Pulmonary artery endothelial cell (primary cell): Measurements from ENCODE around the gene PRSS16. TPM values are rescaled to one million over a fixed set of nuclear protein-coding genes. Genes with fewer than 3 reads are reported as not detected.
"Not testable (repeated sequence)": the region's sequence is repeated elsewhere in the genome, so short reads cannot be mapped to it uniquely, and the experiment has no call there.

Source experiments
- DNase-seq: peaks from one replicate; pipeline ENCODE4 v3.0.0-alpha.2; 2011; ENCODE audit warnings: low read depth, low spot score
- total RNA-seq: library from RNA; depleted of rRNA; stranded (reverse); fragments of >200 nt; gene quantifications from 2 replicates; pipeline ENCODE4 v1.2.3, GENCODE V29; 2014

The PRSS16 gene, protein sequence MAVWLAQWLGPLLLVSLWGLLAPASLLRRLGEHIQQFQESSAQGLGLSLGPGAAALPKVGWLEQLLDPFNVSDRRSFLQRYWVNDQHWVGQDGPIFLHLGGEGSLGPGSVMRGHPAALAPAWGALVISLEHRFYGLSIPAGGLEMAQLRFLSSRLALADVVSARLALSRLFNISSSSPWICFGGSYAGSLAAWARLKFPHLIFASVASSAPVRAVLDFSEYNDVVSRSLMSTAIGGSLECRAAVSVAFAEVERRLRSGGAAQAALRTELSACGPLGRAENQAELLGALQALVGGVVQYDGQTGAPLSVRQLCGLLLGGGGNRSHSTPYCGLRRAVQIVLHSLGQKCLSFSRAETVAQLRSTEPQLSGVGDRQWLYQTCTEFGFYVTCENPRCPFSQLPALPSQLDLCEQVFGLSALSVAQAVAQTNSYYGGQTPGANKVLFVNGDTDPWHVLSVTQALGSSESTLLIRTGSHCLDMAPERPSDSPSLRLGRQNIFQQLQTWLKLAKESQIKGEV
- not detected in 2 replicates for total RNA-seq

DNA sequence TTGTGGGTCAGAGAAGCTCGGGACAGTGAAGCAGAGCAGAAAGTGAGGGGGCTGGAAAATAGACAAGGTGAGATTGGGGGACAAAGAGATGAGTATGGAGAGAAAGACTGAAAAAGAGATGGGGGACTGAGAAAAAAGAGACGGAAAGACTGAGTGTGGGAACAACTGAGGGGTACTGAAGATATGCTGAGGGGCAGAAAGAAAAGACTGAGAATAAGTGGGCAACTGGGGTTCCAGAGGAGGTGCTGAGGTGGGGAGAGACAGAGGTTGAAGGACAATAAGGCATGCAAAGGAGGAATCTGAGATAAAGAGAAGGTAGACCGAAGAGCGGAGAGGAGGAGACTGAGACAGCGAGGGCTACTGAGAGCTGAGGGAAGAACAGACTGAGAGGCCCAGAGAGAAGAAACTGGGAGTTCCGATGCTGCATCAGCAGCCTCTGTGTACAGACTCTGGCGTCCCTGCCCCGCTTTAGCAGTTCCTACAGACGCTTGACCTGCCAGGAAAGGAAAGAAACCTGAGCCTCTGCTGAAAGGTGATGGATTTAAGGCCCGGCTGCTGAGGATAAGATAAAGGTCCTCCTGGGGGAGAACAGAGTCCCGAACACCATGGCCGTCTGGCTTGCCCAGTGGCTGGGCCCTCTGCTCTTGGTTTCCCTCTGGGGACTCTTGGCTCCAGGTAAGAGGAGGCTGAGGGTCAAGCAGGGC, at the start of gene PRSS16:
TSS of gene PRSS16 (plus strand) at position 569 of the 704 bp plus-strand sequence. CDS start at position 606, 37 bp downstream.
- no peak for DNase-seq

- no peak for DNase-seq
These were observed 41.9 kb upstream of the PRSS16 start for GRCh38 chr6:27205375-27206278.

DNA sequence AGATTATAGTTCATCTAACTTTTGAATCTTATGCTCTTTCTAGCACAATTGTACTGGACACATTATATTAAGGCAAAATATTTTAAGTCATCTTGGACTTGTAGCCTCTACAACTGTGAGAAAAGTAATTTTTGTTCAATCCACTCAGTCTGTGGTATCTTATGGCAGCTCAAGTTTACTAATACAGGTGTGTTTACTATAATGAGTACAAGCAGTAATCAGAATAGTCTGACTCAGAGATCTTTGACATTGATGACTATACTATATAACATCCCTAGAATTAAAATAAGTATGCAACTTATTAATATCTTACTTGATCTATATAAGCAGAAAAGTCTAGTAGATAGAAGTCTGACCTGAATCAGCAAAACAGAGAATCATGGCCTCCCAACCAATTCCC, 40.7 kb upstream of the PRSS16 start:
- DNase-seq = no peak

GRCh38 chr6:27208042-27208441, 39.5 kb upstream of the PRSS16 start:
- no peak for DNase-seq

DNA sequence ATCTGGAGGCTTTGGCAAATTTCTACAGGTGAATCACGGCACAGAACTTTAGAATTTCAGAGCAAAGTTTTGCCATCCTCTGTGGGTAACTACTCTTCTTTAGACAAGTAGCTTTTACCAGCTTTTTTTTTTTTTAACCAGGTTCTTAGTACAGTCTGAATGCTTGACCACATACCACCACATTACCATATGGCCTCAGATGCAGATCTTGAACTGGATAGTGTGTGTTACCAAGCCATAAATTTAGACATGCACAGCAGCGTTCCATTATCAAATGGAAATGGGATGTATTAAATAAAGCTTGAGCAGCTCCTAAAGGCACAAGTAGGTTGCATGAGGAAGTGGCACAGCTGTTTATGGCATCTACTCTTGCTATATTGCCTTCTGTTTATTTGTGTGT, 38.3 kb upstream of the PRSS16 start:
- DNase-seq = no peak

DNA sequence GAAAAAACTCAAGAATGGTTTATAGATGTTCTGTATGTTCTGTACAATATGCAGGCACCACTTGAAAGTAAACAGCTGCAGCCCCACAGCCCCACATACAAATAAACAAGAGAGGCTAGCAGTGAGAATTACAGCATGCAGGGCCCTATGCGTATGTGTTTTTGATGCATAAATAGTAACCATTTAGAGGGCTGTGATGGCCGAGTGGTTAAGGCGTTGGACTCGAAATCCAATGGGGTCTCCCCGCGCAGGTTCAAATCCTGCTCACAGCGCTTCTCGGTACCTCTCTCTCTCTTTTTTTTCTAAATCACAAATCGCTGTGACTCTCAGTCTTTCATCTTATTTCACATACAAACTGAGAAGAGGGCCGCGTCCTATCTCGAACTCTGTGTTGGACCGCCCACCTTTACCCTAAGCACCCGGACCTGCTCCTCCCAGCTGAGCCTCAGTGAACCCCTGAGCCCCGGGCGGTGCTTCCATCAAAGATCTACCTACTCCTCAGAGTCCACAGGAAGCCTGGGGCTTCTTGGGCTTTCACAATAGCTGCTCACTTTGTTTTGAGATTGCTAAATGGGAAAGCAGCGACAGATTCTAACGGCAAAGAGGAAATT, 37.7 kb upstream of the PRSS16 start:
- DNase-seq = no peak

GRCh38 chr6:27213091-27213517, 34.4 kb upstream of the PRSS16 start:
- DNase-seq = not testable (repeated sequence)

GRCh38 chr6:27213544-27214125, 33.9 kb upstream of the PRSS16 start:
- DNase-seq = no peak

DNA sequence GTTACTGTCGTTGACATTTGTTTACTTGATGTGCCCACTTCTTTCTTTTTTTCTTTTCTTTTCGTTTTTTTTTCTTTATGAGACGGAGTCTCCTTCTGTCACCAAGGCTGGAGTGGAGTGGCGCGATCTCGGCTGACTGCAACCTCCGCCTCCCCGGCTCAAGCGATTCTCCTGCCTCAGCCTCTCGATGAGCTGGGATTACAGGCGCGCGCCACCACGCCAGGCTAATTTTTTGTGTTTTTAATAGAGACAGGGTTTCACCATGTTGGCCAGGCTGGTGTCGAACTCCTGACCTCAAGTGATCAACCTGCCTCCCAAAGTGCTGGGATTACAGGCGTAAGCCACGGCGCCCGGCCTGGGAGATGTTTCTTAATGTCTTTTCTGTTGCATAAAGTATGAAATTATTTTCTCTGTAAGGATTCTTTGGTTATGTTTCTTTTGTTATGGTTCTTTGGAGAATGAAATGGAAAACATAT, 33.3 kb upstream of the PRSS16 start:
- no peak for DNase-seq

DNA sequence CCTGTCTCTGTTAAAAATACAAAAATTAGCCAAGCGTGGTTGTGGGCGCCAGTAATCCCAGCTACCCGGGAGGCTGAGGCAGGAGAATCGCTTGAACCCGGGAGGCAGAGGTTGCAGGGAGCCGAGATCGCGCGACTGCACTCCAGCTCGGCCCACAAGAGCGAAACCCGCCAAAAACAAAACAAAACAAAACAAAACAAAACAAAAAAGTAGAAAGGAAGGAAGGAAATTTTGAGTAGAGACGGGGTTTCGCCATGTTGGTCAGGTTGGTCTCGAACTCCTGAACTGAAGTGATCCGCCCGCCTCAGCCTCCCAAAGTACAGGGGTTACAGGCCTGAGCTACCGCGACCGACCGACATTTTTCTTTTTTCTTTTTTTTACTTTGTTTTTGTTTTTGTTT, 30.6 kb upstream of the PRSS16 start:
- no peak for DNase-seq

DNA sequence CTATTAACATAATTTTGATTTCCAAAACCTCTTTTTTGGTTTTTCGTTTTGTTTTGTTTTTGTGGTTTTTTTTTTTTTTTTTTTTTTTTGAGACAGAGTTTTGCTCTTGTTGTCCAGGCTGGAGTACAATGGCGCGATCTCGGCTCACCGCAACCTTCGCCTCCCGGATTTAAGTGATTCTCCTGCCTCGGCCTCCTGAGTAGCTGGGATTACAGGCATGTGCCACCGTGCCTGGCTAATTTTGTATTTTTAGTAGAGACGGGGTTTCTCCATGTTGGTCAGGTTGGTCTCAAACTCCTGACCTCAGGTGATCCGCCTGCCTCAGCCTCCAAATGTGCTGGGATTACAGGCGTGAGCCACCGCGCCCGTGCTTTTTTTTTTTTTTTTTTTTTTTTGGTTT, 24.5 kb upstream of the PRSS16 start:
- DNase-seq = not testable (repeated sequence)

DNA sequence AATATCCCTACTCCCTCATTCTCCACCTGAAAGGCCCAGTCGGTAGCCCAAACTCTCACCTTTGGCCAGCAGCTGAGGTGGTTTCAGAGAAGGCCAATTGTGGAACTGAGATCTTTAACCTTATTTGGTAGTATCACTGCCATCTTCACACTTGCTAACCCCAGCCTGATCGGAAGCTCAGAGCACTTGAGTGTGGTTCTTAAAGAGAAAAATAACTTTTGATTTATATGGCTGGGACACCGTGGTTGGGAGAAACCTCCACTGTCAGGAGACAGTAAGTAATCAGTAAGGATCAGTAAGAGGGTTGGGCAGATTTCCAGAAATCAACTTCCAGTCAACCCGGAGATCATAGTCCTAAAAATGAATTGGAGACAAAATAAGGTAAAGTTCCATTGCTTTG, 22.8 kb upstream of the PRSS16 start:
- DNase-seq = no peak

- no peak for DNase-seq
These were observed 18.5 kb upstream of the PRSS16 start for GRCh38 chr6:27228963-27229477.

DNA sequence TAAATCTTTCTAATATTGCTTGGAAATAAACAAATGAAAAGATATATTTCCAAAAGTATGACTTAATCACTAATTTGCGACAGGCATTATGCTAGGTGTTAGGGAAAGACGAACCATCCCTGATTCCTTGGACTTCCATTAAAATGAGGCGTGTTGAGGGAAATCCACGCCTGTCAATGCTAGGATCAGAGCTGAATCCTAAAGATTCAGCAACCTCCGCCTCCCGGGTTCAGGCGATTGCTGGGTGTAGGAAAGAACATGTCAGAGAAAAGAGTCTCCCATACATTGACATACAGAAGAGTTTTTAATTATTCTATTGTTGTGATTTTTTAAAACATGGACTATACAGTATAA, 16.8 kb upstream of the PRSS16 start:
- no peak for DNase-seq

GRCh38 chr6:27234576-27234975, 12.9 kb upstream of the PRSS16 start:
- DNase-seq = no peak

DNA sequence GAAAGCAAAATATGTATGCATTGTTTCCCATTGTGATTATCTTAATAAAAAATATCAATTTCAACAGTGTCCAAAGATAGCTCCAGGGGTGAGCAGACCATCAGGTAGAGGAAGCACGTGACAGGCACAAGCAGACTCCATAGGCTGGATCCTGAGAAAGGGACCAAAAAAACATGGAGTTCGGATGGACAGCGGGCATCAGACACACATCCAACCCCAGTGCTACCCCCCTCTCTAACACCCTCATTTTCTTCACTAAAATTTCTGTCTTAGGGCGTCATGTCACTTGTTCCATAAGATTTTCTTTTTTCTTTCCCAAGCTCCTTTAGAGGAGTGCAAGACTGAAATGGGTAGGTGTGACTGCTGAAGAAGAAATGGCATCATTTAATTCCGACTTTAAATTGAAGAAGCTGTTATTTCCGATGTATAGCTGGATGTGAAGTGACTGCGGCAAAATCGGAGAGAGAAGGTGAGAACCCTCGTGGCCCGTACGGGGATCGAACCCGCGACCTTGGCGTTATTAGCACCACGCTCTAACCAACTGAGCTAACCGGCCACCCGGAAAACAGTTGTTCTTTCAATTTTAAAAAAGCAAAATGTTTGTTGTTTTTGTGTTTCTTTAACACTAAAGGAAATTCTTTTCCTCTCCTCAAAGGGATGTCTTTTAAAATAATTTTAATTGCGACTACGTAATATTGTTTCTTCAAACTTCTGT, 10.3 kb upstream of the PRSS16 start:
- no peak for DNase-seq

DNA sequence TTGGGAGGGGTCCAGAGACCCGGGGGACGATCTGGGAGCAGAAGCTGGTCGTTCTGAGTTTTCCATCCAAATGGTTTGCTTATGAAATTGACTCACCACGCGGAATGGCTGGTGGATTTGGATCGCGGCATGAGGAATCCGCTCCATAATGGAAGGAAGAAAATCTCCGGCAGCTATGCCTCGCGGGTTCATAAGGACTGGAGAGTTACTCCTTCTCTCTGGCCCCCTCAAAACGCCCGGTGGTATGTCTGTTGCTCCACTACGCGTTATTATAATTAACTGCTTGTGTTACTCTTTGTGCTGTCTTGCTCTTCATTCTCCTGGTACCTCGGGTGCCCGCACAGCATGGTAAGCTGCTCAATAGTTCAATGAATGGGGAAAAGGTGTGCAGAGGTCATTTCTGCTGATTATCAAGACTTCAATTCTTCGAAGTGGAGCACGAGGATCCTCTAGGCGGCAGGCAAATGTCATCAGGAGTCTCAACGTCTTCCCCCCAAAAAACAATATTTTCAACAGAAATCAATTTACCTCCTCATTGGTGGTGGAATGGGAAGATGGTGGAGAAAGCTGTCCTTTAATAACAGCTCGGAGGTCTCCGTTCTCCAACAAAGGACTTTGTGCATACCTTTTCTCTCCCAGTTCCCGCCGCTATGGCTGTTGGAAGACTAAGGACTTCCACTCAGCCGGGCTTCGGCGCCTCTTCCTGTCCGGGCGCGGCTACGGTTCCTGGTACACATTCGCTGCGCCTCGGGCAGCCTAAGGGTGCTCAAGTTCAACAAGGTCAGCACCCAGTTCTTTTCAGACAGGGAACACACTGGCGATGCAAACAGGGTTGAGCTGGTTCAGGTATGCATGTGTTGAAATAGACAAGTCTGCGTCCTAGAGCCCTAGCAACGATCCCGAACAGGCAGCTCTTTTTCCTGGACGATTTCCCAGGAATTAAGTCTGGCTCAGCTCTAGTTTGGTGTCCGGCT, 9.2 kb upstream of the PRSS16 start:
- no peak for DNase-seq

DNA sequence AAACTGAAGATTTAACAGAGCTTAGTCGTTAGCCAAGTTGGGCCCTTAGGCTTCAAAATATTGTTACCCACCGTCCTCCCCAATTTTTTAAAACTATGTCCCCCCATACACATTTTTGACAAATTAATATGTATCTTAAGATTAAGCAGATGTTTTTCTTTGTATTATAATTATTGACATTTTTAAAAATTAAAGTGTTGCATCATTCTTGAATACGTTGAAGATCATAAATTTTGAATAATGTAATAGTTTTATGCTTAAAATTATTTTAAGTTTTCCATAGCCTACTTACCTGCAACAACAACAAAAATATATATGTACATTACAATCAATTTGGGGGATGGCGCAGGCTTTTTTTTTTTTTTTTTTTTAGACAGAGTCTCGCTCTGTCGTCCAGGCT, 8.2 kb upstream of the PRSS16 start:
- DNase-seq = no peak

GRCh38 chr6:27241443-27241842, 6.1 kb upstream of the PRSS16 start:
- no peak for DNase-seq
